GM12878 (cell line): Measurements from ENCODE around the gene EEF2K. TPM values are rescaled to one million over a fixed set of nuclear protein-coding genes. Genes with fewer than 3 reads are reported as not detected.

Source experiments
- ATAC-seq: fragments of 200-7000 bp; cut with Tn5 transposase; 3 replicates; pipeline ENCODE4 v1.9.1; 2020; ENCODE audit warnings: mild to moderate bottlenecking, moderate library complexity
- BruUV-seq: library from RNA; stranded (reverse); fragments of 400-500 nt; replicated peaks from 2 replicates; lab custom pipeline; 2021; lab: Mats Ljungman, UMichigan
- CTCF ChIA-PET: fragments of 300-600 bp; sonication (Branson Sonifier 250); formaldehyde crosslinking; extraction: SDS; loops from one replicate; lab custom pipeline; 2021; ENCODE audit warnings: inconsistent platforms; lab: Yijun Ruan, JAX
- POLR2A ChIA-PET: fragments of 350-600 bp; formaldehyde crosslinking; extraction: SDS; loops from one replicate; lab custom pipeline; 2021; ENCODE audit warnings: inconsistent platforms; lab: Charles Lee
- RAD21 ChIA-PET: fragments of 300-600 bp; sonication (Branson Sonifier 250); formaldehyde crosslinking; loops from one replicate; lab custom pipeline; 2023; ENCODE audit warnings: antibody characterized with exemption; ENCODE audit not compliant: unreplicated experiment; lab: Charles Lee
- SMC1A ChIA-PET: fragments of 300-600 bp; sonication (Branson Sonifier 250); formaldehyde crosslinking; loops from one replicate; lab custom pipeline; 2023; ENCODE audit not compliant: unreplicated experiment, uncharacterized antibody; lab: Charles Lee
- DNase-seq: peaks from one replicate; pipeline ENCODE4 v3.0.0-alpha.2; 2011; ENCODE audit warnings: low read depth, low spot score
- FAIRE-seq: peaks from 3 replicates; lab custom pipeline; 2011; peaks lifted over from hg19 to GRCh38; lab: Jason Lieb, UNC
- H2AFZ ChIP-seq: 2 replicates; pipeline ENCODE4 v1.6.0; 2011; ENCODE audit warnings: low read depth, low read length, control low read depth; ENCODE audit not compliant: control insufficient read depth
- H3K27ac ChIP-seq: 2 replicates; pipeline ENCODE4 v1.5.1; 2011; ENCODE audit warnings: control low read depth; ENCODE audit not compliant: control insufficient read depth, insufficient read depth
- H3K27me3 ChIP-seq, 2 experiments: replicated peaks in 1 of 2; 2 replicates each; pipeline versions ENCODE4 v1.6.0 to v1.6.1; 2011; ENCODE audit warnings: low read length in 1 of 2; ENCODE audit not compliant: control insufficient read depth in 2 of 2, insufficient read depth in 2 of 2
- H3K36me3 ChIP-seq, 2 experiments: 2 replicates each; pipeline ENCODE4 v1.5.1; 2011; ENCODE audit warnings: low read length in 1 of 2; ENCODE audit not compliant: control insufficient read depth in 2 of 2, insufficient read depth in 2 of 2
- H3K4me1 ChIP-seq: 2 replicates; pipeline ENCODE4 v1.6.1; 2011; ENCODE audit warnings: mild to moderate bottlenecking, low read length, moderate library complexity, mixed read lengths; ENCODE audit not compliant: control insufficient read depth, insufficient read depth
- H3K4me2 ChIP-seq: 2 replicates; pipeline ENCODE4 v1.6.0; 2011; ENCODE audit warnings: control low read depth; ENCODE audit not compliant: control insufficient read depth, insufficient read depth
- H3K4me3 ChIP-seq: fragments of 200-600 bp; sonication (generic); 2 replicates; pipeline ENCODE4 v1.5.1; 2016
- H3K79me2 ChIP-seq: 2 replicates; pipeline ENCODE4 v1.6.0; 2011; ENCODE audit warnings: low read length; ENCODE audit not compliant: control insufficient read depth, insufficient read depth
- H3K9ac ChIP-seq: 2 replicates; pipeline ENCODE4 v1.8.0; 2011; ENCODE audit warnings: low read length, control low read depth, mixed read lengths; ENCODE audit not compliant: control insufficient read depth, insufficient read depth
- H3K9me3 ChIP-seq: replicated peaks from 3 replicates; pipeline ENCODE4 v1.5.1; 2011; ENCODE audit warnings: mild to moderate bottlenecking, low read length; ENCODE audit not compliant: control insufficient read depth, insufficient read depth
- H4K20me1 ChIP-seq: 2 replicates; pipeline ENCODE4 v1.6.0; 2011; ENCODE audit not compliant: control insufficient read depth, insufficient read depth
- CBFB ChIP-seq: IDR thresholded peaks from 2 replicates; pipeline ENCODE4 v1.6.1; 2016; ENCODE audit warnings: antibody characterized with exemption, low read depth
- CHD4 ChIP-seq: fragments of 200-600 bp; sonication (generic); IDR thresholded peaks from 2 replicates; pipeline ENCODE4 v1.6.1; 2016; ENCODE audit warnings: mild to moderate bottlenecking
- ETV6 ChIP-seq, 2 experiments: fragments of 450-650 bp in 1 of 2; IDR thresholded peaks in 1 of 2; conservative IDR thresholded peaks in 1 of 2; 2 replicates each; pipeline ENCODE4 v1.6.1; 2014; ENCODE audit warnings: antibody characterized with exemption in 1 of 2, borderline replicate concordance in 1 of 2, low read depth in 1 of 2, mild to moderate bottlenecking in 1 of 2, moderate library complexity in 1 of 2
- EZH2 ChIP-seq: IDR thresholded peaks from 2 replicates; pipeline ENCODE4 v1.6.1; 2012; ENCODE audit warnings: low read depth, mild to moderate bottlenecking, control low read depth, inconsistent platforms, low read length, borderline replicate concordance; ENCODE audit not compliant: control insufficient read depth
- KLF5 ChIP-seq: fragments of 450-650 bp; IDR thresholded peaks from 2 replicates; pipeline ENCODE4 v1.6.1; 2014; ENCODE audit warnings: mild to moderate bottlenecking; ENCODE audit not compliant: partially characterized antibody
- MXI1 ChIP-seq: fragments of 150-350 bp; IDR thresholded peaks from 2 replicates; pipeline ENCODE4 v1.6.1; 2011; ENCODE audit warnings: low read depth, mild to moderate bottlenecking, inconsistent platforms, low read length, improper control_type of control experiment
- PBX3 ChIP-seq: IDR thresholded peaks from 2 replicates; pipeline ENCODE4 v1.6.1; 2011; ENCODE audit warnings: mild to moderate bottlenecking, low read depth, low read length, moderate library complexity; ENCODE audit not compliant: insufficient replicate concordance
- SKIL ChIP-seq: fragments of 450-650 bp; IDR thresholded peaks from 2 replicates; pipeline ENCODE4 v1.6.1; 2017; ENCODE audit warnings: mild to moderate bottlenecking, low read depth, inconsistent platforms; ENCODE audit not compliant: poor library complexity, severe bottlenecking
- SMARCA5 ChIP-seq: fragments of 450-650 bp; IDR thresholded peaks from 2 replicates; pipeline ENCODE4 v1.6.1; 2017; ENCODE audit warnings: mild to moderate bottlenecking
- STAT3 ChIP-seq: IDR thresholded peaks from 2 replicates; pipeline ENCODE4 v1.6.1; 2011; ENCODE audit warnings: low read depth, low read length, improper control_type of control experiment
- TCF12 ChIP-seq: IDR thresholded peaks from 2 replicates; pipeline ENCODE4 v1.6.1; 2011; ENCODE audit warnings: low read depth, mild to moderate bottlenecking, low read length
- USF1 ChIP-seq: IDR thresholded peaks from 2 replicates; pipeline ENCODE4 v1.6.1; 2011; ENCODE audit warnings: borderline replicate concordance, low read depth, mild to moderate bottlenecking, moderate library complexity, mixed read lengths, low read length; ENCODE audit not compliant: insufficient read depth; ENCODE audit errors: extremely low read length
- WGBS: methylation state at CpG from one replicate; pipeline ENCODE4 v1.1.6; 2016; ENCODE audit warnings: low lambda C conversion rate; ENCODE audit not compliant: insufficient replicate concordance, insufficient coverage; ENCODE audit errors: missing lambda C conversion rate; 5-methylcytosine and 5-hydroxymethylcytosine counted together
- in situ Hi-C: fragments of 300-500 bp; cut with MboI; formaldehyde crosslinking; loops from 9 replicates; pipeline ENCODE4 v1.14.3; 2018; ENCODE audit warnings: mixed read lengths
- intact Hi-C: fragments of 100-400 bp; cut with micrococcal nuclease; formaldehyde crosslinking; loops from one replicate; pipeline ENCODE4 v1.14.2; 2022; ENCODE audit not compliant: unreplicated experiment
- polyA plus RNA-seq, 11 experiments: library from polyadenylated mRNA; depleted of rRNA in 4 of 11; unstranded in 6 of 11; stranded (reverse) in 5 of 11; fragments of >200 nt; fragmentation: Nextera tagmentation in 4 of 11; fragmentation: Illumina TruSeq in 1 of 11; extraction: Ambion mirVana in 4 of 11; extraction: Trizol in 1 of 11; gene quantifications; 1 replicate in 1 of 11; 2 replicates in 10 of 11; pipeline versions ENCODE4 v1.2.1 to v1.2.3, GENCODE V29; 2011 to 2016; ENCODE audit warnings: inconsistent platforms in 2 of 11, missing spikeins in 2 of 11, low read depth in 1 of 11
- total RNA-seq, 4 experiments: library from RNA; depleted of rRNA in 3 of 4; stranded (reverse); fragments of >200 nt in 3 of 4; fragmentation: Illumina TruSeq in 1 of 4; extraction: Trizol in 1 of 4; gene quantifications; 2 replicates each; pipeline versions ENCODE4 v1.2.1 to v1.2.3, GENCODE V29; 2013 to 2021
- TF ChIP-seq, protein P1 (sequence below): fragments of 450-650 bp; IDR thresholded peaks from 2 replicates; pipeline ENCODE4 v1.6.1; 2016; ENCODE audit warnings: mild to moderate bottlenecking
- TF ChIP-seq, protein P2 (sequence below): IDR thresholded peaks from 2 replicates; pipeline ENCODE4 v1.6.1; 2012; ENCODE audit warnings: low read length, inconsistent platforms

EEF2K gene
- total and polyA plus RNA-seq, 10 of the 15 experiments (the other 5 are each of a cell fraction or from before 2014, with no cell fraction given) = 2.0 to 29.6 (median 12.2) TPM

- no peak for TF ChIP-seq EZH2
- TF ChIP-seq STAT3 = no peak
- no peak for TF ChIP-seq CBFB
- no peak for TF ChIP-seq MXI1
- no peak for TF ChIP-seq PBX3
Observed at GRCh38 chr16:22333457-22333994, 127.4 kb downstream of the EEF2K start (continued).

DNA sequence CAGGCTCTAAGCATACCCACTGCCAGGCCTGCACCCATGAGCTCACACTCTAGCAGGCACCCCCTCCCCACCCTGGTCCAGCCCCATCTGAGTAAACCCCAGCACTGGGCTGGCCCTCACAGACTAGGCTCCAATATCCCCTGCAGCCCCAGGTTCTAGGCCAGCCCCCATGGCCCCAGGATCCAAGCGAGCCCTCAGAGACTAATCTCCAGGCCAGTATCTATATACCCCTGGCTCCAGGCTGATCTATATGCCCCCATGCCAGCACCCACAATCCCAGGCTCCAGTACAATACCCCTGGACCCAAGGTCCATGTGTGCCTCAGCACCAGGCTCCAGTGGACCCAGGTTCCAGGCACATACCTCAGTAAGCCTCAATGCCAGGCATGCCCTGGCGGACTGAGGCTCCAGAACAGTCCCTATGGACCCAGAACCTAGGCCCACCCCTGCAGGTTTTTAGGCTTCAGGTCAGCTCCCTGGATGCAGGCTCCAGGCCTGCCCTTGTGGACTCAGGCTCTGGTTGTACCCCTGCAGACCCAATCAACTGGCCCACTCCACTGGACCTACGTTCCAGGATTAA, 129.7 kb downstream of the EEF2K start:
- Histone ChIP-seq H3K9me3 (peaks cover 13% of the 10 kb centered on the region), H4K20me1 (no peaks in the 10 kb centered on the region), H3K27me3 (no peaks in the 10 kb centered on the region), H3K79me2 (no peaks in the 10 kb centered on the region), H2AFZ (no peak overlapping the region), H3K9ac (no peak overlapping the region), H3K27ac (no peak overlapping the region), H3K36me3 (peaks cover 7 to 15% of the 10 kb centered on the region in 2 experiments; a peak in 3 of 4 replicates), H3K4me2 (no peak overlapping the region), H3K4me3 (no peak overlapping the region), H3K4me1 (no peaks in the 10 kb centered on the region)
- ATAC-seq (no peak), DNase-seq (no peak), FAIRE-seq (no peak)
- SMC1A ChIA-PET = no interaction called here
- in situ Hi-C loops = no loop called here
- RAD21 ChIA-PET = no interaction called here
- POLR2A ChIA-PET = no interaction called here
- 100% methylated on average over 3 of the region's 3 CpGs for WGBS
- BruUV-seq = no TSS peak
- CTCF ChIA-PET = interaction anchor here (1.4 to 1.8 kb wide), 2 partner anchors 15 to 35 kb away, joined by 5 read pairs; no protein-coding TSS in a partner anchor
- intact Hi-C loops = no loop called here
- TF ChIP-seq EZH2 = no peak
- no peak for TF ChIP-seq TCF12
- no peak for TF ChIP-seq CHD4
- TF ChIP-seq, protein P1, sequence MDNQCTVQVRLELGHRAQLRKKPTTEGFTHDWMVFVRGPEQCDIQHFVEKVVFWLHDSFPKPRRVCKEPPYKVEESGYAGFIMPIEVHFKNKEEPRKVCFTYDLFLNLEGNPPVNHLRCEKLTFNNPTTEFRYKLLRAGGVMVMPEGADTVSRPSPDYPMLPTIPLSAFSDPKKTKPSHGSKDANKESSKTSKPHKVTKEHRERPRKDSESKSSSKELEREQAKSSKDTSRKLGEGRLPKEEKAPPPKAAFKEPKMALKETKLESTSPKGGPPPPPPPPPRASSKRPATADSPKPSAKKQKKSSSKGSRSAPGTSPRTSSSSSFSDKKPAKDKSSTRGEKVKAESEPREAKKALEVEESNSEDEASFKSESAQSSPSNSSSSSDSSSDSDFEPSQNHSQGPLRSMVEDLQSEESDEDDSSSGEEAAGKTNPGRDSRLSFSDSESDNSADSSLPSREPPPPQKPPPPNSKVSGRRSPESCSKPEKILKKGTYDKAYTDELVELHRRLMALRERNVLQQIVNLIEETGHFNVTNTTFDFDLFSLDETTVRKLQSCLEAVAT = no peak
- TF ChIP-seq USF1 = no peak
- TF ChIP-seq SKIL = no peak
- TF ChIP-seq SMARCA5 = no peak
- TF ChIP-seq, protein P2, sequence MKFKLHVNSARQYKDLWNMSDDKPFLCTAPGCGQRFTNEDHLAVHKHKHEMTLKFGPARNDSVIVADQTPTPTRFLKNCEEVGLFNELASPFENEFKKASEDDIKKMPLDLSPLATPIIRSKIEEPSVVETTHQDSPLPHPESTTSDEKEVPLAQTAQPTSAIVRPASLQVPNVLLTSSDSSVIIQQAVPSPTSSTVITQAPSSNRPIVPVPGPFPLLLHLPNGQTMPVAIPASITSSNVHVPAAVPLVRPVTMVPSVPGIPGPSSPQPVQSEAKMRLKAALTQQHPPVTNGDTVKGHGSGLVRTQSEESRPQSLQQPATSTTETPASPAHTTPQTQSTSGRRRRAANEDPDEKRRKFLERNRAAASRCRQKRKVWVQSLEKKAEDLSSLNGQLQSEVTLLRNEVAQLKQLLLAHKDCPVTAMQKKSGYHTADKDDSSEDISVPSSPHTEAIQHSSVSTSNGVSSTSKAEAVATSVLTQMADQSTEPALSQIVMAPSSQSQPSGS = no peak
- no peak for TF ChIP-seq ETV6 (conservative IDR thresholded peaks at IDR 0.05 in 1 of 2, IDR thresholded peaks at IDR 0.05 in 1 of 2; ENCODE audit: borderline replicate concordance in 1 of 2, low read depth in 1 of 2)
- TF ChIP-seq KLF5 = no peak
